Trophoblast cell (in vitro differentiated cells and primary cell): ENCODE results near the gene CLCN3.

Experiments used
- DNase-seq, 2 donors: peaks; one replicate each; pipeline ENCODE4 v3.0.0-alpha.2; 2016
- H2AFZ ChIP-seq: 2 replicates; pipeline ENCODE4 v1.6.1; 2013; ENCODE audit warnings: low read length, moderate library complexity, mild to moderate bottlenecking; ENCODE audit not compliant: insufficient read depth, poor library complexity
- H2AK5ac ChIP-seq: 2 replicates; pipeline ENCODE4 v1.6.1; 2013; ENCODE audit warnings: mild to moderate bottlenecking, low read length
- H2BK120ac ChIP-seq: 2 replicates; pipeline ENCODE4 v1.6.1; 2013; ENCODE audit warnings: low read length, mild to moderate bottlenecking, moderate library complexity; ENCODE audit not compliant: insufficient read depth, poor library complexity
- H2BK12ac ChIP-seq: 2 replicates; pipeline ENCODE4 v1.6.1; 2013; ENCODE audit warnings: mild to moderate bottlenecking, low read length, moderate library complexity
- H2BK5ac ChIP-seq: 2 replicates; pipeline ENCODE4 v1.6.1; 2013; ENCODE audit warnings: low read length, low read depth, moderate library complexity, mild to moderate bottlenecking; ENCODE audit not compliant: poor library complexity
- H3K14ac ChIP-seq: 2 replicates; pipeline ENCODE4 v1.6.1; 2013; ENCODE audit warnings: mild to moderate bottlenecking, low read length
- H3K18ac ChIP-seq: 2 replicates; pipeline ENCODE4 v1.6.1; 2013; ENCODE audit warnings: mild to moderate bottlenecking, low read length
- H3K23ac ChIP-seq: 2 replicates; pipeline ENCODE4 v1.6.1; 2013; ENCODE audit warnings: low read length
- H3K27ac ChIP-seq: 2 replicates; pipeline ENCODE4 v1.5.1; 2013; ENCODE audit warnings: low read depth, mild to moderate bottlenecking, inconsistent platforms, low read length, moderate library complexity
- H3K27me3 ChIP-seq: 2 replicates; pipeline ENCODE4 v1.6.1; 2013; ENCODE audit warnings: inconsistent platforms, mild to moderate bottlenecking, low read length, moderate library complexity; ENCODE audit not compliant: insufficient read depth
- H3K36me3 ChIP-seq, 2 experiments: 1 replicate in 1 of 2; 2 replicates in 1 of 2; pipeline ENCODE4 v1.6.1; 2013; ENCODE audit warnings: low read length in 2 of 2, mild to moderate bottlenecking in 2 of 2, moderate library complexity in 1 of 2; ENCODE audit not compliant: insufficient read depth in 2 of 2, control insufficient read depth in 1 of 2
- H3K4ac ChIP-seq: 2 replicates; pipeline ENCODE4 v1.6.1; 2013; ENCODE audit warnings: low read depth, mild to moderate bottlenecking, low read length, moderate library complexity
- H3K4me1 ChIP-seq, 2 experiments: 1 replicate in 1 of 2; 2 replicates in 1 of 2; pipeline ENCODE4 v1.6.1; 2013; ENCODE audit warnings: low read length in 2 of 2, mild to moderate bottlenecking in 2 of 2, moderate library complexity in 1 of 2; ENCODE audit not compliant: insufficient read depth in 2 of 2, control insufficient read depth in 1 of 2
- H3K4me2 ChIP-seq: 2 replicates; pipeline ENCODE4 v1.6.1; 2013; ENCODE audit warnings: inconsistent platforms, mild to moderate bottlenecking, low read length, moderate library complexity
- H3K4me3 ChIP-seq: 2 replicates; pipeline ENCODE4 v1.5.1; 2013; ENCODE audit warnings: mild to moderate bottlenecking, low read depth, low read length, inconsistent platforms
- H3K79me1 ChIP-seq: one replicate; pipeline ENCODE4 v1.6.1; 2013; ENCODE audit warnings: low read length
- H3K79me2 ChIP-seq: 2 replicates; pipeline ENCODE4 v1.6.1; 2013; ENCODE audit warnings: low read length, mild to moderate bottlenecking; ENCODE audit not compliant: control insufficient read depth, insufficient read depth, poor library complexity
- H3K9ac ChIP-seq: 2 replicates; pipeline ENCODE4 v1.6.1; 2013; ENCODE audit warnings: mild to moderate bottlenecking, low read length
- H3K9me3 ChIP-seq: 2 replicates; pipeline ENCODE4 v1.6.1; 2013; ENCODE audit warnings: low read depth, mild to moderate bottlenecking, control low read depth, inconsistent platforms, low read length; ENCODE audit not compliant: insufficient read depth
- H4K12ac ChIP-seq: 2 replicates; pipeline ENCODE4 v1.6.1; 2013; ENCODE audit warnings: low read depth, mild to moderate bottlenecking, low read length, moderate library complexity
- H4K8ac ChIP-seq: 2 replicates; pipeline ENCODE4 v1.6.1; 2013; ENCODE audit warnings: low read depth, mild to moderate bottlenecking, low read length, moderate library complexity
- H4K91ac ChIP-seq: one replicate; pipeline ENCODE4 v1.6.1; 2013; ENCODE audit warnings: low read depth, mild to moderate bottlenecking, low read length, moderate library complexity
- WGBS: extraction: QIAGEN DNeasy Blood & Tissue Kit; methylation state at CpG from one replicate; pipeline ENCODE4 v1.1.7; 2013; ENCODE audit warnings: missing lambda C conversion rate; ENCODE audit not compliant: insufficient read length, insufficient coverage; ENCODE audit errors: extremely low coverage; 5-methylcytosine and 5-hydroxymethylcytosine counted together

CLCN3 gene

GRCh38 chr4:169634975-169635374 is 14.6 kb downstream of the CLCN3 start:
- H3K4ac ChIP-seq = no peak overlapping the region
- H2AFZ ChIP-seq = no peak overlapping the region
- H2BK5ac ChIP-seq = no peak overlapping the region
- no peaks in the 10 kb centered on the region for H3K9me3 ChIP-seq
- no peak overlapping the region for H3K27ac ChIP-seq
- no peak overlapping the region for H3K4me2 ChIP-seq
- no peaks in the 10 kb centered on the region for H3K79me2 ChIP-seq
- no peak overlapping the region for H3K23ac ChIP-seq
- H2BK120ac ChIP-seq = no peak overlapping the region
- no peak overlapping the region for H3K18ac ChIP-seq
- DNase-seq = peak in 1 of 2 donors; percentile 87
- H3K9ac ChIP-seq = no peak overlapping the region
- H2BK12ac ChIP-seq = no peak overlapping the region
- H4K8ac ChIP-seq = no peak overlapping the region
- no CpG with 5 or more reads among the region's 1 CpG for WGBS
- no peaks in the 10 kb centered on the region for H3K27me3 ChIP-seq
- no peak overlapping the region for H3K4me3 ChIP-seq
- H2AK5ac ChIP-seq = no peak overlapping the region
- H4K91ac ChIP-seq = no peak overlapping the region
- no peaks in the 10 kb centered on the region for H3K4me1 ChIP-seq
- H3K79me1 ChIP-seq = no peaks in the 10 kb centered on the region
- H3K14ac ChIP-seq = no peak overlapping the region
- H4K12ac ChIP-seq = no peak overlapping the region
- H3K36me3 ChIP-seq = peaks cover 2% of the 10 kb centered on the region in 2 experiments

- no peaks in the 10 kb centered on the region for H3K27me3 ChIP-seq
- H3K79me2 ChIP-seq = no peaks in the 10 kb centered on the region
Measured at GRCh38 chr4:169640261-169640870, 20.0 kb downstream of the CLCN3 start.

GRCh38 chr4:169644802-169645201 is 24.4 kb downstream of the CLCN3 start:
- H3K9ac ChIP-seq = no peak overlapping the region
- H3K79me2 ChIP-seq = no peaks in the 10 kb centered on the region
- peak overlapping the region; percentile 43 for H4K12ac ChIP-seq
- no peaks in the 10 kb centered on the region for H3K79me1 ChIP-seq
- H4K91ac ChIP-seq = no peak overlapping the region
- no peak overlapping the region for H3K4me3 ChIP-seq
- no peak overlapping the region for H2AFZ ChIP-seq
- H3K18ac ChIP-seq = no peak overlapping the region
- H3K27me3 ChIP-seq = no peaks in the 10 kb centered on the region
- WGBS = no CpG with 5 or more reads among the region's 7 CpGs
- no peak overlapping the region for H3K14ac ChIP-seq
- peaks cover 3 to 7% of the 10 kb centered on the region in 2 experiments for H3K36me3 ChIP-seq
- H2BK5ac ChIP-seq = no peak overlapping the region
- no peak for DNase-seq
- H3K27ac ChIP-seq = no peak overlapping the region
- no peak overlapping the region for H2BK120ac ChIP-seq
- H3K9me3 ChIP-seq = no peaks in the 10 kb centered on the region
- H3K23ac ChIP-seq = no peak overlapping the region
- H2AK5ac ChIP-seq = no peak overlapping the region
- H2BK12ac ChIP-seq = no peak overlapping the region
- no peaks in the 10 kb centered on the region for H3K4me1 ChIP-seq
- H4K8ac ChIP-seq = no peak overlapping the region
- H3K4me2 ChIP-seq = no peak overlapping the region
- H3K4ac ChIP-seq = no peak overlapping the region

More at GRCh38 chr4:169640261-169640870, 20.0 kb downstream of the CLCN3 start:
- no peak overlapping the region for H2AK5ac ChIP-seq
- H3K27ac ChIP-seq = no peak overlapping the region
- H2BK120ac ChIP-seq = no peak overlapping the region
- H2BK12ac ChIP-seq = no peak overlapping the region
- H3K4me3 ChIP-seq = no peak overlapping the region
- no peak overlapping the region for H2AFZ ChIP-seq
- no peak overlapping the region for H4K12ac ChIP-seq
- no peak overlapping the region for H3K4ac ChIP-seq
- peaks cover 5 to 8% of the 10 kb centered on the region in 2 experiments for H3K36me3 ChIP-seq
- no peak overlapping the region for H3K9ac ChIP-seq
- no peak overlapping the region for H3K18ac ChIP-seq
- no peak overlapping the region for H4K8ac ChIP-seq
- no peaks in the 10 kb centered on the region for H3K9me3 ChIP-seq
- no peak overlapping the region for H3K4me2 ChIP-seq
- H4K91ac ChIP-seq = no peak overlapping the region
- H3K79me1 ChIP-seq = no peaks in the 10 kb centered on the region
- H3K23ac ChIP-seq = no peak overlapping the region
- no peak overlapping the region for H2BK5ac ChIP-seq
- no peak overlapping the region for H3K14ac ChIP-seq
- H3K4me1 ChIP-seq = no peaks in the 10 kb centered on the region
- no peak for DNase-seq

DNA sequence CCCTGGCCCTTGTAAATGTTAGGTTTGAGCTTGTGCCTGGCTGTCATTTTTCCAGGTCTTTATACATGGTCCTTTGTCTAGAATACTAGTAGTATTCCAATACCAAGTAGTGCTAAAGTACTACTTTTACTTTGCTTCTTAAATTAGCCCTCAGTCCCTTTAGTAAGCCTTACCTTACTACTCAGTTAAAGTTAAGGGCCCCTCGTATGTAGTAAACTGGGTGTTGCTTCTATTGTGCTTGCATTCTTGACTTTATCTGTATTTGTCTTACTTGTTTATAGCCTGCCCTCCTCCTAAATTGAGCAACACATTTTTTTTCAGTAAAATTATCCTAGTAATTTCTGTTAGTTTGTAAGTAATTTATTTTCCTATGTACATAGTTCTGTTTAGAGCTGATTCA is 25.2 kb downstream of the CLCN3 start:
- Histone ChIP-seq H3K4me1 (no peaks in the 10 kb centered on the region), H4K8ac (no peak overlapping the region)

More for the DNA sequence above, 25.2 kb downstream of the CLCN3 start:
- no peak overlapping the region for H3K27ac ChIP-seq
- H3K18ac ChIP-seq = no peak overlapping the region
- no peak overlapping the region for H3K4me2 ChIP-seq
- H4K12ac ChIP-seq = no peak overlapping the region
- H3K36me3 ChIP-seq = peaks cover 3 to 7% of the 10 kb centered on the region in 2 experiments
- no peak overlapping the region for H2BK12ac ChIP-seq
- H3K79me2 ChIP-seq = no peaks in the 10 kb centered on the region
- no peak for DNase-seq
- no peak overlapping the region for H3K23ac ChIP-seq
- H3K79me1 ChIP-seq = no peaks in the 10 kb centered on the region
- no peaks in the 10 kb centered on the region for H3K9me3 ChIP-seq
- H2BK120ac ChIP-seq = no peak overlapping the region
- H3K4ac ChIP-seq = no peak overlapping the region
- H2AK5ac ChIP-seq = no peak overlapping the region
- no peak overlapping the region for H3K9ac ChIP-seq
- no peak overlapping the region for H2BK5ac ChIP-seq
- H4K91ac ChIP-seq = no peak overlapping the region
- no peak overlapping the region for H3K14ac ChIP-seq
- H3K27me3 ChIP-seq = no peaks in the 10 kb centered on the region
- no peak overlapping the region for H3K4me3 ChIP-seq
- no peak overlapping the region for H2AFZ ChIP-seq
- WGBS = no CpG with 5 or more reads among the region's 1 CpG
